HepG2 (cell line): Measurements from ENCODE around the gene USP19. TPM values are rescaled to one million over a fixed set of nuclear protein-coding genes. Genes with fewer than 3 reads are reported as not detected.
A peak's percentile ranks its signal among the peaks of the same experiment; 100 is the strongest.

Experiments used
- ARID5B ChIP-seq: IDR thresholded peaks from 2 replicates; pipeline ENCODE4 v1.4.0; 2020; ENCODE audit warnings: mild to moderate bottlenecking, missing genetic modification reagents
- CEBPG ChIP-seq: IDR thresholded peaks from 2 replicates; pipeline ENCODE4 v1.6.1; 2016
- CREB1 ChIP-seq, 2 experiments: fragments of 450-650 bp in 1 of 2; IDR thresholded peaks; 2 replicates each; pipeline ENCODE4 v1.6.1; 2016 to 2017; ENCODE audit warnings: control low read depth in 1 of 2, mild to moderate bottlenecking in 1 of 2, missing compliant biosample characterization in 1 of 2, missing genetic modification characterization in 1 of 2
- GLI4 ChIP-seq: sonication (generic); formaldehyde crosslinking; IDR thresholded peaks from 2 replicates; pipeline ENCODE4 v1.5.1; 2020; ENCODE audit warnings: missing genetic modification reagents, mild to moderate bottlenecking, moderate library complexity, borderline replicate concordance
- IKZF4 ChIP-seq: sonication (generic); formaldehyde crosslinking; IDR thresholded peaks from 2 replicates; pipeline ENCODE4 v1.5.1; 2020; ENCODE audit warnings: borderline replicate concordance, mild to moderate bottlenecking, low read depth, missing genetic modification reagents; ENCODE audit errors: not compliant biosample characterization
- KAT7 ChIP-seq: IDR thresholded peaks from 2 replicates; pipeline ENCODE4 v1.6.1; 2018; ENCODE audit warnings: borderline replicate concordance, missing compliant biosample characterization
- MEF2D ChIP-seq: sonication (generic); formaldehyde crosslinking; IDR thresholded peaks from 2 replicates; pipeline ENCODE4 v1.5.1; 2020; ENCODE audit warnings: mild to moderate bottlenecking, missing genetic modification reagents
- RFX1 ChIP-seq: fragments of 450-650 bp; IDR thresholded peaks from 2 replicates; pipeline ENCODE4 v1.6.1; 2017
- RXRA ChIP-seq: sonication (generic); formaldehyde crosslinking; IDR thresholded peaks from 2 replicates; pipeline ENCODE4 v1.5.1; 2020; ENCODE audit warnings: missing genetic modification reagents
- TARDBP ChIP-seq: sonication (generic); formaldehyde crosslinking; IDR thresholded peaks from 2 replicates; pipeline ENCODE4 v1.8.0; 2022; ENCODE audit warnings: mild to moderate bottlenecking, missing genetic modification reagents
- TEAD2 ChIP-seq: sonication (generic); formaldehyde crosslinking; IDR thresholded peaks from 2 replicates; pipeline ENCODE4 v1.9.0; 2021; ENCODE audit warnings: missing genetic modification reagents
- ZBTB20 ChIP-seq: sonication (generic); formaldehyde crosslinking; IDR thresholded peaks from 2 replicates; pipeline ENCODE4 v1.8.1; 2023; ENCODE audit warnings: missing genetic modification reagents, low read depth, mild to moderate bottlenecking, borderline replicate concordance
- ZFX ChIP-seq: sonication (generic); formaldehyde crosslinking; IDR thresholded peaks from 2 replicates; pipeline ENCODE4 v1.4.0; 2020; ENCODE audit warnings: mild to moderate bottlenecking, low read depth, missing genetic modification reagents, moderate library complexity
- ZNF225 ChIP-seq: sonication (generic); formaldehyde crosslinking; IDR thresholded peaks from 2 replicates; pipeline ENCODE4 v1.4.0; 2020; ENCODE audit warnings: mild to moderate bottlenecking, missing genetic modification reagents
- ZNF556 ChIP-seq: sonication (generic); formaldehyde crosslinking; IDR thresholded peaks from 2 replicates; pipeline ENCODE4 v1.4.0; 2020; ENCODE audit warnings: mild to moderate bottlenecking, missing genetic modification reagents, borderline replicate concordance
- ZNF567 ChIP-seq: sonication (generic); formaldehyde crosslinking; IDR thresholded peaks from 2 replicates; pipeline ENCODE4 v1.8.1; 2023; ENCODE audit warnings: mild to moderate bottlenecking, missing genetic modification reagents, borderline replicate concordance
- ZNF704 ChIP-seq: sonication (generic); formaldehyde crosslinking; IDR thresholded peaks from 2 replicates; pipeline ENCODE4 v1.8.1; 2023; ENCODE audit warnings: mild to moderate bottlenecking, inconsistent platforms, moderate library complexity, missing genetic modification reagents, borderline replicate concordance
- ZNF737 ChIP-seq: sonication (generic); formaldehyde crosslinking; IDR thresholded peaks from 2 replicates; pipeline ENCODE4 v1.5.0; 2020; ENCODE audit warnings: missing genetic modification reagents, mild to moderate bottlenecking, borderline replicate concordance
- ZSCAN22 ChIP-seq: sonication (generic); formaldehyde crosslinking; IDR thresholded peaks from 2 replicates; pipeline ENCODE4 v1.4.0; 2020; ENCODE audit warnings: mild to moderate bottlenecking, missing genetic modification reagents
- ZSCAN31 ChIP-seq: sonication (generic); formaldehyde crosslinking; IDR thresholded peaks from 2 replicates; pipeline ENCODE4 v1.5.0; 2020; ENCODE audit warnings: low read depth, mild to moderate bottlenecking, missing genetic modification reagents
- polyA plus RNA-seq, 8 experiments: library from polyadenylated mRNA; depleted of rRNA in 3 of 8; stranded (reverse) in 7 of 8; unstranded in 1 of 8; fragments of >200 nt; fragmentation: Illumina TruSeq in 4 of 8; extraction: Trizol in 4 of 8; gene quantifications; 2 replicates each; pipeline versions ENCODE4 v1.2.1 to v1.2.3, GENCODE V29; 2011 to 2016; ENCODE audit warnings: low read depth in 4 of 8, missing spikeins in 1 of 8, mixed read lengths in 1 of 8; ENCODE audit not compliant: insufficient read depth in 1 of 8
- total RNA-seq, 5 experiments: library from RNA; depleted of rRNA; stranded (reverse); fragments of >200 nt; fragmentation: Illumina TruSeq; extraction: Trizol; gene quantifications; 2 replicates each; pipeline ENCODE4 v1.2.3, GENCODE V29; 2016; ENCODE audit warnings: low read depth in 1 of 5
- TF ChIP-seq, protein P1 (sequence below): sonication (generic); formaldehyde crosslinking; IDR thresholded peaks from 2 replicates; pipeline ENCODE4 v1.5.0; 2020; ENCODE audit warnings: missing genetic modification reagents
- TF ChIP-seq, protein P2 (sequence below): sonication (generic); formaldehyde crosslinking; IDR thresholded peaks from 2 replicates; pipeline ENCODE4 v1.8.0; 2022; ENCODE audit warnings: missing genetic modification reagents, mild to moderate bottlenecking, inconsistent platforms, borderline replicate concordance

USP19 gene
- total and polyA plus RNA-seq, 2 of the 13 experiments (the other 11 are each of a cell fraction or from before 2014, with no cell fraction given) = 28.3 to 31.7 TPM

- TF ChIP-seq ZBTB20 (CRISPR knock-in tag) (0 out of 2 replicates have a peak, but pooled peaks have one; percentile 39), KAT7 (CRISPR knock-in tag) (peak; percentile 58; the same call in 1 of the 2 replicates), ARID5B (CRISPR knock-in tag) (peak; percentile 7; the same call in 1 of the 2 replicates), GLI4 (CRISPR knock-in tag) (no peak), ZNF556 (CRISPR knock-in tag) (no peak), IKZF4 (CRISPR knock-in tag) (no peak), ZFX (peak; percentile 72; the same call in 1 of the 2 replicates), ZNF704 (no peak), TEAD2 (no peak), CEBPG (CRISPR knock-in tag) (no peak), TARDBP (CRISPR knock-in tag) (no peak), ZNF737 (CRISPR knock-in tag) (no peak), ZNF225 (CRISPR knock-in tag) (0 out of 2 replicates have a peak, but pooled peaks have one; percentile 71), ZSCAN31 (CRISPR knock-in tag) (no peak), RXRA (peak; percentile 64), MEF2D (CRISPR knock-in tag) (no peak), ZSCAN22 (CRISPR knock-in tag) (no peak), RFX1 (no peak), ZNF567 (CRISPR knock-in tag) (no peak), CREB1 (IDR thresholded peaks at IDR 0.05) (no peak), CREB1 (CRISPR knock-in tag; IDR thresholded peaks at IDR 0.05) (no peak)
- TF ChIP-seq, protein P1, sequence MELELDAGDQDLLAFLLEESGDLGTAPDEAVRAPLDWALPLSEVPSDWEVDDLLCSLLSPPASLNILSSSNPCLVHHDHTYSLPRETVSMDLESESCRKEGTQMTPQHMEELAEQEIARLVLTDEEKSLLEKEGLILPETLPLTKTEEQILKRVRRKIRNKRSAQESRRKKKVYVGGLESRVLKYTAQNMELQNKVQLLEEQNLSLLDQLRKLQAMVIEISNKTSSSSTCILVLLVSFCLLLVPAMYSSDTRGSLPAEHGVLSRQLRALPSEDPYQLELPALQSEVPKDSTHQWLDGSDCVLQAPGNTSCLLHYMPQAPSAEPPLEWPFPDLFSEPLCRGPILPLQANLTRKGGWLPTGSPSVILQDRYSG = no peak
- TF ChIP-seq, protein P2, sequence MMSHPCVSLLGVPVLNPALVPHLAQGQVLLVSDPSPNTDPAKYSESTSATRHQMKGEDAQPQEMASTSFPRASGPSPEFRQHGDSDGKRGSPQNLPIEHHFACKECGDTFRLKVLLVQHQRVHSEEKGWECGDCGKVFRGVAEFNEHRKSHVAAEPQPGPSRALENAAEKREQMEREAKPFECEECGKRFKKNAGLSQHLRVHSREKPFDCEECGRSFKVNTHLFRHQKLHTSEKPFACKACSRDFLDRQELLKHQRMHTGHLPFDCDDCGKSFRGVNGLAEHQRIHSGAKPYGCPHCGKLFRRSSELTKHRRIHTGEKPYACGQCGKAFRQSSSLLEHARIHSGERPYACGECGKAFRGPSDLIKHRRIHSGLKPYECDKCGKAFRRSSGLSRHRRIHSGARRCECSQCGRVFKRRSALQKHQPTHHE (CRISPR knock-in tag) = no peak
These were observed 45.4 kb upstream of the USP19 start, which contains the start of gene CCDC71 (continued) for GRCh38 chr3:49165771-49166751.
